Panc1 (cell line): ENCODE data around the gene AP2B1.

Experiments used
- SIN3A ChIP-seq: IDR thresholded peaks from 2 replicates; pipeline ENCODE4 v1.6.1; 2012; ENCODE audit warnings: low read depth, mild to moderate bottlenecking, low read length, moderate library complexity, borderline replicate concordance; ENCODE audit not compliant: insufficient read depth
- TF ChIP-seq, protein P1 (sequence below): fragments of 450-650 bp; IDR thresholded peaks from 2 replicates; pipeline ENCODE4 v1.5.1; 2017; ENCODE audit warnings: mild to moderate bottlenecking

DNA sequence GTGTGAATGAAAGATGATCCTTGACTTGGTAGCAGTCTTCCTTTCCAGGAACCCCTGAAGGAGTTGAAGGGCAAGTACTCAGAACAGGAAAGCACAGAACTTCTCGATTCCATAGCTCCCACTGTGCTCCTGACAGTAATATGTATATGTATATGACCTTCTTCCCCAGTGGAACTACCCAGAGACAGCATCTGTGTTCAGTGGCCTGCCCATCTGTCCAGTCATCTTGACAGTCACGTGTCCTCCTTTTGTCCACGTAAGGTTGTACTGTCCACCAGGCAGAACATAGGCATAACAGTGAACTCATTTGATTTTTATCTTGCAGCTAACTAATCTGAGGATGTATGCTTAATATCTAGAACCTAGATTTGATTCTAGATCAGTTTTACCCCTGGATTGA is 106.5 kb downstream of the AP2B1 start:
- TF ChIP-seq, protein P1, sequence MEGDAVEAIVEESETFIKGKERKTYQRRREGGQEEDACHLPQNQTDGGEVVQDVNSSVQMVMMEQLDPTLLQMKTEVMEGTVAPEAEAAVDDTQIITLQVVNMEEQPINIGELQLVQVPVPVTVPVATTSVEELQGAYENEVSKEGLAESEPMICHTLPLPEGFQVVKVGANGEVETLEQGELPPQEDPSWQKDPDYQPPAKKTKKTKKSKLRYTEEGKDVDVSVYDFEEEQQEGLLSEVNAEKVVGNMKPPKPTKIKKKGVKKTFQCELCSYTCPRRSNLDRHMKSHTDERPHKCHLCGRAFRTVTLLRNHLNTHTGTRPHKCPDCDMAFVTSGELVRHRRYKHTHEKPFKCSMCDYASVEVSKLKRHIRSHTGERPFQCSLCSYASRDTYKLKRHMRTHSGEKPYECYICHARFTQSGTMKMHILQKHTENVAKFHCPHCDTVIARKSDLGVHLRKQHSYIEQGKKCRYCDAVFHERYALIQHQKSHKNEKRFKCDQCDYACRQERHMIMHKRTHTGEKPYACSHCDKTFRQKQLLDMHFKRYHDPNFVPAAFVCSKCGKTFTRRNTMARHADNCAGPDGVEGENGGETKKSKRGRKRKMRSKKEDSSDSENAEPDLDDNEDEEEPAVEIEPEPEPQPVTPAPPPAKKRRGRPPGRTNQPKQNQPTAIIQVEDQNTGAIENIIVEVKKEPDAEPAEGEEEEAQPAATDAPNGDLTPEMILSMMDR, result no peak
- TF ChIP-seq SIN3A, result no peak
